ENCODE data around the gene FASTK. TPM values are rescaled to one million over a fixed set of nuclear protein-coding genes. Genes with fewer than 3 reads are reported as not detected.

FASTK gene
- total RNA-seq, 1 donor from 2014 or later = 56.1 TPM

GRCh38 chr7:151116603-151117440, 36.2 kb upstream of the FASTK start:
- Mint-ChIP-seq H3K27me3 (ENCODE audit: low read depth, unreplicated experiment) (no peaks in the 10 kb centered on the region), H3K9me3 (ENCODE audit: unreplicated experiment) (no peaks in the 10 kb centered on the region), H3K27ac (ENCODE audit: unreplicated experiment) (peak overlapping the region; percentile 41), H3K4me3 (ENCODE audit: unreplicated experiment) (peak overlapping the region; percentile 57), H3K4me1 (ENCODE audit: low read depth, unreplicated experiment) (peaks cover 26% of the 10 kb centered on the region), H3K36me3 (ENCODE audit: low read depth, unreplicated experiment) (peaks cover 19% of the 10 kb centered on the region)
- Histone ChIP-seq H3K27me3 (ENCODE audit: insufficient read depth, low read length) (no peaks in the 10 kb centered on the region), H3K4me2 (ENCODE audit: low read length) (peak overlapping the region; percentile 79), H3K79me2 (ENCODE audit: insufficient read depth, low read length) (peaks cover 50% of the 10 kb centered on the region), H3K9me3 (ENCODE audit: insufficient read depth, low read depth, low read length) (no peaks in the 10 kb centered on the region), H3K36me3 (ENCODE audit: insufficient read depth, low read length) (no peaks in the 10 kb centered on the region), H3K4me1 (ENCODE audit: insufficient read depth, low read length) (peaks cover 30% of the 10 kb centered on the region), H3K27ac (ENCODE audit: low read depth, low read length) (no peak overlapping the region), H3K4me3 (ENCODE audit: insufficient read depth, low read depth, low read length) (no peak overlapping the region), H3K9ac (ENCODE audit: low read length) (no peak overlapping the region), H2AFZ (ENCODE audit: low read depth, low read length) (no peak overlapping the region), H4K20me1 (ENCODE audit: insufficient read depth, low read length) (peaks cover 78% of the 10 kb centered on the region)
- no peak for TF ChIP-seq CTCF (IDR thresholded peaks at IDR 0.05; ENCODE audit: insufficient read depth, low read depth, low read length)
- TF ChIP-seq EZH2 (IDR thresholded peaks at IDR 0.05; ENCODE audit: insufficient read depth, low read length) = no peak
- FAIRE-seq (no peak), DNase-seq (ENCODE audit: low read depth) (no peak)

- Mint-ChIP-seq H3K4me3 (ENCODE audit: unreplicated experiment) (peak overlapping the region; percentile 86), H3K36me3 (ENCODE audit: low read depth, unreplicated experiment) (peaks cover 12% of the 10 kb centered on the region), H3K4me1 (ENCODE audit: low read depth, unreplicated experiment) (peaks cover 29% of the 10 kb centered on the region), H3K27ac (ENCODE audit: unreplicated experiment) (peak overlapping the region; percentile 81), H3K9me3 (ENCODE audit: unreplicated experiment) (no peaks in the 10 kb centered on the region), H3K27me3 (ENCODE audit: low read depth, unreplicated experiment) (no peaks in the 10 kb centered on the region)
- no peaks in the 10 kb centered on the region for H3K27me3 ChIP-seq (ENCODE audit: insufficient read depth, low read length)
- H4K20me1 ChIP-seq (ENCODE audit: insufficient read depth, low read length) = peaks cover 78% of the 10 kb centered on the region
- peaks cover 30% of the 10 kb centered on the region for H3K4me1 ChIP-seq (ENCODE audit: insufficient read depth, low read length)
- no peak for FAIRE-seq
- no peaks in the 10 kb centered on the region for H3K9me3 ChIP-seq (ENCODE audit: insufficient read depth, low read depth, low read length)
- peaks cover 59% of the 10 kb centered on the region for H3K79me2 ChIP-seq (ENCODE audit: insufficient read depth, low read length)
- H3K4me3 ChIP-seq (ENCODE audit: insufficient read depth, low read depth, low read length) = peak overlapping the region; percentile 44
- no peak for TF ChIP-seq EZH2 (IDR thresholded peaks at IDR 0.05; ENCODE audit: insufficient read depth, low read length)
- TF ChIP-seq CTCF (IDR thresholded peaks at IDR 0.05; ENCODE audit: insufficient read depth, low read depth, low read length) = no peak
- H3K36me3 ChIP-seq (ENCODE audit: insufficient read depth, low read length) = no peaks in the 10 kb centered on the region
- peak overlapping the region; percentile 5 for H3K9ac ChIP-seq (ENCODE audit: low read length)
- H2AFZ ChIP-seq (ENCODE audit: low read depth, low read length) = no peak overlapping the region
- no peak for DNase-seq (ENCODE audit: low read depth)
- H3K4me2 ChIP-seq (ENCODE audit: low read length) = peak overlapping the region; percentile 79
- H3K27ac ChIP-seq (ENCODE audit: low read depth, low read length) = no peak overlapping the region
Observed at GRCh38 chr7:151115836-151116418, 35.3 kb upstream of the FASTK start.

Measured in astrocyte (in vitro differentiated cells and primary cell).